GM12875 (cell line): ENCODE measurements around the gene HGF.

Experiments
- H3K4me3 ChIP-seq: one replicate; pipeline ENCODE4 v1.5.1; 2011; ENCODE audit warnings: low read depth, low read length, control low read depth
- TF ChIP-seq, protein P1 (sequence below): IDR thresholded peaks from 2 replicates; pipeline ENCODE4 v1.5.1; 2011; ENCODE audit warnings: low read depth, mild to moderate bottlenecking, control low read depth, inconsistent platforms, low read length, moderate library complexity, borderline replicate concordance; ENCODE audit not compliant: insufficient read depth

HGF gene

DNA sequence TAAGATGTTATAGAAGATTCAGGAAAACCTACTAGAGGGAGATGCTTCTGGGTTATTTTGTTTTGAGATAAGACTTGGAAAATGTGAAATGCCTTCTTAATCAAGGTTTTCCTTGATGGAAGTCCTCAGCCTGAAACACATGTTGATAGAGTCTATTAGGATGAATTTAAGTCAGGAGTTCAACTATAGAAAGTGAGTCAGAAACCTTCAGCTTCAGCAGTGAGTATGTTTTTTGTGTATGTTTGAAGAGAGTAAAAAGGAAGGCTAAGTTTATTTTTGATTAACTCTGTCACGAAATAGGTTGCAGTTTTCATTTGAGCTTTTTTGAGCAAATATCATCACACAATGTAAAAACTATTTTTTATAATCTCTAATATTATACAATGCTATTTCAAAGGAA, 114.6 kb downstream of the HGF start:
- TF ChIP-seq, protein P1, sequence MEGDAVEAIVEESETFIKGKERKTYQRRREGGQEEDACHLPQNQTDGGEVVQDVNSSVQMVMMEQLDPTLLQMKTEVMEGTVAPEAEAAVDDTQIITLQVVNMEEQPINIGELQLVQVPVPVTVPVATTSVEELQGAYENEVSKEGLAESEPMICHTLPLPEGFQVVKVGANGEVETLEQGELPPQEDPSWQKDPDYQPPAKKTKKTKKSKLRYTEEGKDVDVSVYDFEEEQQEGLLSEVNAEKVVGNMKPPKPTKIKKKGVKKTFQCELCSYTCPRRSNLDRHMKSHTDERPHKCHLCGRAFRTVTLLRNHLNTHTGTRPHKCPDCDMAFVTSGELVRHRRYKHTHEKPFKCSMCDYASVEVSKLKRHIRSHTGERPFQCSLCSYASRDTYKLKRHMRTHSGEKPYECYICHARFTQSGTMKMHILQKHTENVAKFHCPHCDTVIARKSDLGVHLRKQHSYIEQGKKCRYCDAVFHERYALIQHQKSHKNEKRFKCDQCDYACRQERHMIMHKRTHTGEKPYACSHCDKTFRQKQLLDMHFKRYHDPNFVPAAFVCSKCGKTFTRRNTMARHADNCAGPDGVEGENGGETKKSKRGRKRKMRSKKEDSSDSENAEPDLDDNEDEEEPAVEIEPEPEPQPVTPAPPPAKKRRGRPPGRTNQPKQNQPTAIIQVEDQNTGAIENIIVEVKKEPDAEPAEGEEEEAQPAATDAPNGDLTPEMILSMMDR = no peak
- H3K4me3 ChIP-seq = no peak overlapping the region

DNA sequence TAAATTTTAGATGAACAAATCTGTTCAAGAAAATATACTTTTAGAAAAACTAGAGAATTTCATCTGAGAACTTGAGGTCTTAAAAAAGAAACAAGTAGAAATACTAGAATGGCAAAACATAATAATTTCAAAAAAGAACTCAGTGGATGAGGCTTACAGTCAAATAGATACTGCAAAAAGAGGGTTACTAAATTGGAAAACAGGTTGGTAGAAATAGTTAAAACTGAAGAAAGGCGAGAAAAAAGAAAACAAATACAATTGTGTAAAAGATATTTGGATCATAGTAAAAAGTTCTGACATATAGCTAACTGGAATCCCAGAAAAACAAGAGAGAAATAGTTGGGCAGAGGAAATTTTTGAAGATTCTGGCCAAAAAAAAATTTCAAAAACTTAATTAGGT, 117.6 kb downstream of the HGF start:
- no peak overlapping the region for H3K4me3 ChIP-seq
- TF ChIP-seq, protein P1 = no peak
